ENCODE results near the gene IL37. TPM values are rescaled to one million over a fixed set of nuclear protein-coding genes. Genes with fewer than 3 reads are reported as not detected.

The IL37 gene
- total and polyA plus RNA-seq, 2 of the 13 experiments (the other 11 are each of a cell fraction or from before 2014, with no cell fraction given) = not detected

GRCh38 chr2:112867701-112868631, 43.0 kb upstream of the IL37 start:
- Histone ChIP-seq H3K36me3 (replicated peaks in 1 of 2; ENCODE audit: control insufficient read depth in 1 of 2, insufficient read depth in 2 of 2, low read length in 2 of 2) (no peaks in the 10 kb centered on the region), H3K27ac (ENCODE audit: extremely low read length, insufficient read depth, low read length) (no peak overlapping the region), H3K27me3 (ENCODE audit: control insufficient read depth in 1 of 2, insufficient read depth in 2 of 2, low read length in 2 of 2) (peaks cover 0 to 12% of the 10 kb centered on the region in 2 experiments; a peak in 2 of 5 replicates), H3K4me2 (ENCODE audit: low read depth, low read length) (no peak overlapping the region), H2AFZ (ENCODE audit: low read length) (no peak overlapping the region), H3K4me3 (replicated peaks in 1 of 3; ENCODE audit: insufficient read depth in 1 of 3, low read depth in 2 of 3, low read length in 3 of 3) (no peak overlapping the region), H4K20me1 (ENCODE audit: insufficient read depth, low read length) (no peaks in the 10 kb centered on the region), H3K9me3 (ENCODE audit: low read length) (peaks cover 10% of the 10 kb centered on the region), H3K79me2 (ENCODE audit: insufficient read depth, low read length) (no peaks in the 10 kb centered on the region), H3K9ac (ENCODE audit: insufficient read depth, low read depth, low read length) (no peak overlapping the region), H3K4me1 (ENCODE audit: insufficient read depth, low read length) (no peaks in the 10 kb centered on the region)
- DNase-seq (ENCODE audit: low spot score) (no peak), ATAC-seq (no peak), FAIRE-seq (no peak)
- intact Hi-C loops (cut with micrococcal nuclease; ENCODE audit: unreplicated experiment) (no loop called here), in situ Hi-C loops (cut with HindIII; ENCODE audit: extremely low pct_ligation_motif_present, low pct_unique_long_range_greater_than_20kb) (no loop called here)
- POLR2A ChIA-PET = no interaction called here
- CTCF ChIA-PET (ENCODE audit: low intra/inter-chr PET ratio, low total read pairs) = no interaction called here
- BruUV-seq (replicated peaks) = no TSS peak
- WGBS (ENCODE audit: low lambda C conversion rate) = 42% methylated on average over 7 of the region's 7 CpGs
- no peak for TF ChIP-seq SETDB1 (CRISPR knock-in tag; IDR thresholded peaks at IDR 0.05; ENCODE audit: borderline replicate concordance)
- no peak for TF ChIP-seq ZKSCAN1 (IDR thresholded peaks at IDR 0.05; ENCODE audit: low read length)
- TF ChIP-seq ZNF773 (CRISPR knock-in tag; IDR thresholded peaks at IDR 0.05; ENCODE audit: borderline replicate concordance) = no peak
- no peak for TF ChIP-seq THAP11 (CRISPR knock-in tag; IDR thresholded peaks at IDR 0.05)
- TF ChIP-seq POLR2AphosphoS2 (IDR thresholded peaks at IDR 0.05; ENCODE audit: low read depth, low read length) = no peak
- no peak for TF ChIP-seq FOSL1 (CRISPR knock-in tag; IDR thresholded peaks at IDR 0.05; ENCODE audit: borderline replicate concordance)
- no peak for TF ChIP-seq TFAP4 (IDR thresholded peaks at IDR 0.05; ENCODE audit: borderline replicate concordance, low read depth)
- no peak for TF ChIP-seq ZNF503 (CRISPR knock-in tag; IDR thresholded peaks at IDR 0.05)
- no peak for TF ChIP-seq ZNF451 (CRISPR knock-in tag; IDR thresholded peaks at IDR 0.05)
- no peak for TF ChIP-seq ZNF556 (CRISPR knock-in tag; IDR thresholded peaks at IDR 0.05; ENCODE audit: borderline replicate concordance)
- TF ChIP-seq BCL6 (CRISPR knock-in tag; IDR thresholded peaks at IDR 0.05) = no peak
- no peak for TF ChIP-seq KLF12 (CRISPR knock-in tag; IDR thresholded peaks at IDR 0.05; ENCODE audit: borderline replicate concordance)
- TF ChIP-seq KLF6 (CRISPR knock-in tag; IDR thresholded peaks at IDR 0.05) = no peak
- no peak for TF ChIP-seq ZNF652 (CRISPR knock-in tag; IDR thresholded peaks at IDR 0.05; ENCODE audit: borderline replicate concordance, low read depth)
- TF ChIP-seq E2F1 (CRISPR knock-in tag; IDR thresholded peaks at IDR 0.05) = no peak
- TF ChIP-seq ZNF567 (CRISPR knock-in tag; IDR thresholded peaks at IDR 0.05; ENCODE audit: borderline replicate concordance) = no peak

Data from HepG2 (cell line).